ENCODE data around the gene SYNJ2.

SYNJ2 gene

DNA sequence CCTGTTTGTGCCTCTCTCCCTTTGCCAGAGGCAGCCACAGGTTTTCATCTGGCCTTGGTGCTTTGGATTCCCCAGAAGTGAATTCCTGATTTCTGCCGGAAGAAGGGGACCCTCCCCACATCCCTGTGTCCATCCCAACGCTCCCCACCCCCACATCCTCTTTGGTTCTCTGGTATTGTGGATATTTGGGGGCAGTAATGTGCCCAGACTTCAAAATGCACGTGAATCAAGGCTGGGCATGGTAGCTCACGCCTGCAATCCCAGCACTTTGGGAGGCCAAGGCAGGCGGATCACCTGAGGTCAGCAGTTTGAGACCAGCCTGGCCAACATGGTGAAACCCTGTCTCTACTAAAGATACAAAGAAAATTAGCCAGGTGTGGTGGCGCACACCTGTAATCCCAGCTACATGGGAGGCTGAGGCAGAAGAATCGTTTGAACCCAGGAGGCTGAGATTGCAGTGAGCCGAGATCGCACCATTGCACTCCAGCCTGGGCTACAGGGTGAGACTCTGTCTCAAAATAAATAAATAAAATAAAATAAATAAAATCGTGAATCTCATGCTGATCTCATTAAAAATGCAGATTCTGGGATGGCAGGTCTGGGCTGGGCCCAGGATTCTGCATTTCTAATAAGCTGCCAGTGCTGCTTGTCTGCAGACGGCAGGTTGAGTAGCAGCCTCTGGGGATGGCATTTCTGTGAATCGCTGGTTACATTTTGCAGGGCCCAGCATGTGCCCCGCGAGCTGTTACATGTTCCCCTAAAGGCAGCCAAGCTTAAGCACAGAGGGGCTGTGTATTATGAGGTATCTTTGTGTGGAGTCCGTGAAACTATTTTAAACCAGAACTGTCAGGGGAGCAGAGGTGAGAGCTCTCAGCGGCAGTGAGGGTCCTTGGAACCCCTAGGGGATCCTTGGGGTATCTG lies 49.0 kb downstream of the SYNJ2 start:
- no peak for DNase-seq

DNA sequence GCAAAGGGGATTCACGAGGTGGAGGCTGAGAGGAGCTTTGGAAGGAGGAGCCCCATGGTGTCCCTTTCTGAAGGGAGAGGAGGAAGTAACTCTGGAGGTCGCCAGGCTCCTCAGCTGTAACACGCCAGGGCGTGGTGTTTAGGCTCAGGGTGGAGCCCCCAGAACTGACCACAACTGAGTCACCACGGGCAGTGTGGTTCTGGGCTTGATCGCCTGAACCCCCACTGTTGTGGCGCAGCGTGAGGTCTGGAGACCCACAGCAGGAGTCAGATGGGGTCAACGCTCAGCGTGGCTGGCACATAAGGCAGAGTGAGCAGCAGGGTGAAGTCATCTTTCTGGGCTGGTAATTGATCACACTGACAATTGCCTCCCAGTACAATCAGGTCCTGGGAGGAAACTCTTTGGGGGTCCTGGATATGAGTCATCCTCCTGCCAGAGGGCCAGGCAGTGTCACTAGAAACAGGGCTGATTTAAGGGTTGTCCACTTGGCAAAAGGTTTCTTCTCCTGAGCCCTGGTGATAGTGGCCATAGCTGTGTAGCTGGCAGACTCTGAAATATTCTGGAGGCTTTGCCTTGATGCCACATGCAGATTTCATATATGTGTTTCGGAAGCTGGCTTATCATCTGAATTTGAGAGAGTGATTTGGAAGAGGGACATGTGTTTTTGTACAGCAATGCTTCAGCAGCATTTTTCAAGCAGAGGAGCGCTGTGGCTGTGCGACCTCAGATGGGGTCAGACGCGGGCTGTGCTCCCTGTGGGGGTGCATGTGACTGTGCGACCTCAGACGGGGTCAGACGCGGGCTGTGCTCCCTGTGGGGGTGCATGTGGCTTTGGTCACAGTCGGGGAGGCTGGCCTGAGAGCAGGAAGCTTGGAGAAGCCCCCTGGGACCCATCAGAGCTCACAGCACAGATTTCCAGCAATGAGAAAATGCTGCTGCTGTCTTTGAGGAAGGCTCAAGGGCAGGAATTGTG lies 50.0 kb downstream of the SYNJ2 start:
- DNase-seq: no peak

DNA sequence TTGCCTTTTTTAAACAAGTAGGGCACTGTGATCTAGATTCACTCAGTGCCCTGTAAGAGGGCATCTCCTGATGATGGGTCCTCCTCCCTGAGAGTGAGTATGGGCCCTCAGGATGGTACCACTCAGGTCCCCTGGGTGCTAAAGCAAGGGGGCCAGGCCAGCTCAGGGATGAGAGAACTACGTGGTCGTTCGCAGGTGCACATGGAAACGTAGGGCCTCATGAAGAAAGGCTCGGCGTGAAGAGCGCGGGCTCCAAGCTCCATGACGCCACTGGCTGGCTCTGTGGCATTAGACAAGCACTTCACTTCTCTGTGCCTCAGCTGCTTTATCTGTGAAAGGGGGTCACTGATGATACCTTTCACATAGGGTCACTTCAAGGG lies 50.7 kb downstream of the SYNJ2 start:
- DNase-seq: no peak

DNA sequence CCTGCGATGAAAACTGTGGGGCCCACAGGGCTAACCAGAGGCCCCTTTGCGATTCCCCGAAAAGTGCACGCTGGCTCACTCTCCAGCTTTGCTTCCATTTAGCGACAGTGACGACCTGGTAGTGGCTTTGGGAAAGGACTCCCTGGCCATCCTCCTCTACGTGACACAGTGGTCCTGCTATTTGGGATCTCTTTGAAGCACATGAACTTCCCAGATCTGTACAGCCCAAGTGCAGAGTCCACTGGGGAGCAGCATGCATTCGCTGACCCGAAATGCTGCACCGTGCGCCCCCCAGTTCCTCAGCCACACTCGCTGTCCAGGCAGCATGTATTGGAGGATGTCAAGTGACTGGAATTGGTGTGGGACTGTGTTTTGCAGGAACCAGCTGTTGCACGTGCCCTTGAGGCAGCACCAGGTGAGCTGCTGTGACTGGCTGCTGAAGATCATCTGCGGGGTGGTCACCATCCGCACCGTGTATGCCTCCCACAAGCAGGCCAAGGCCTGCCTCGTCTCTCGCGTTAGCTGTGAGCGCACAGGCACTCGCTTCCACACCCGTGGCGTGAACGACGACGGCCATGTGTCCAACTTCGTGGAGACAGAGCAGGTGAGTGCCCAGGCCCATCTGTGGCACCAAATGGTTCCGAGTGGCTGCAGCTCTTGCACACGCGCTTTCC lies 51.6 kb downstream of the SYNJ2 start:
- no peak for DNase-seq

DNA sequence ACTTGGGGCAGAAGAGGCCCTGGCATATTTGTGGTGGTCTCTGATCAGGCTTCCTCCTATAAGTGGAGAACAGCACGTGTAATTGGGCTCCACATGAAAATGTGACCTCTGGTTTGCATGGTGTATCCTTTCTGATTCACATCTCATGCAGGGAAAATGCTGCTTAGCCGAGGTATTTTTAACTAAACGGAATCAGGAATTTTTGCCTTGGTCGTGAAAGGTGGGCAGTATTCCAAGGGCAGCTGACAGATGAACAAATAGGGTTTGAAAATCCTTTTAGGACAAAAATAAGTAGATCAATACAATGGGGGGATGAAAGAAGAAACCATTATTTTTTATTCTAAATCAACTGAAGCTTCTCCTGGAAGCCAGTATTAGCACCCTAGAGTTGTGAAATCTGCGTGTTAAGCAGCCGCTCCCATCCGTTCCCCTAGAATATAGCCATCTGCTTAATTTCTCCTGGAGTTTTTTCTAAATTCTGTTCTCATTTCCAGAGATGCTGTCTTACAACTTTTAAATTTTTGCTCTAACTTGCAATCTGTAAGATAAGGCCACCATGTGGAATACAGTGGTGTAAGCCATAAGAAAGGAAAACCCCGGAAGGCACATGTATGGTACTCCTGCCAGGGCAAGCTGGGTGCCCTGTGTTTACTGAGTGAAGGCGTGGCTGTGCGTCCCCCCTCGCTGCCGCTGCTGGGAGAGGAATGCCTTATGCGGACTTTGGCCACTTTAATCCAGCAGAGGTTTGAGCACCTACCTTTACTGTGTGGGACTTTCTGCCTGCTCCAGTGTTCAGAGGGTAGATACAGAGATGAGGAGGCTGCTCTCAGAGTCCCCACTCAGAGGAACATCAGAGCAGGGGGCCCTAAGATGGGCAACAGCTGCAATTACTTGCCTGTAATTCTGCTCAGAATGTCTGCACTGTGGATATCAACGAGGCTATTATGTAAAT lies 52.4 kb downstream of the SYNJ2 start:
- no peak for DNase-seq

DNA sequence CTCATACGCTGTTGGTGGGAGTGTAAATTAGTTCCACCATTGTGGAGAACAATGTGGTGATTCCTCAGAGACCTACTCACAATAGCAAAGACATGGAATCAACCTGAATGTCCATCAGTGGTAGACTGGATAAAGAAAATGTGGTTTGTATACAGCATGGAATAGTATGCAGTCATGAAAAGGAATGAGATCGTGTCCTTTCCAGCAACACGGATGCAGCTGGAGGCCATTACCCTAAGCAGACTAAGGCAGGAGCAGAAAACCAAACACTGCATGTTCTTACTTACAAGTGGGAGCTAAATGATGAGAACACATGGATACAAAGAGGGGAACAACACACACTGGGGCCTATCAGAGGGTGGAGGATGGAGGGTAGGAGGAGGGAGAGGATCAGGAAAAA lies 54.6 kb downstream of the SYNJ2 start:
- no peak for DNase-seq

DNA sequence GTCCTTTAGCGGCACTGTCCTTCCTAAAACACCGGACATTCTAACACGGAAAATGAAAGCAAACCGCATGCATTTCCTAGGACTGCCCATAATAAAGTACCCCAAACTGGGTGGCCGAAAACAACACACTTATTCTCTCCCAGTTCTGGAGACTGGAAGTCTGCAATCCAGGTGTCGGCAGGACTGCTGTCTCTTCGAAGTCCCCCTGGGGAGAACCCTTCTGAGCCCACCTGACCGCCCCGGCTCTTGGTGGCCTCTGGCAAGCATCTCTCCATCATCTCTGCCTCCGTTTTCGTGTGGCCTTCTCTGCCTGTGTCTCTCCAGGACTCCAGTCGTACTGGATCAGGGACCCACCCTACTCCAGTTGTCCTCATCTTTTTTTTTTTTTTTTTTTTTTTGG lies 55.4 kb downstream of the SYNJ2 start:
- no peak for DNase-seq

DNA sequence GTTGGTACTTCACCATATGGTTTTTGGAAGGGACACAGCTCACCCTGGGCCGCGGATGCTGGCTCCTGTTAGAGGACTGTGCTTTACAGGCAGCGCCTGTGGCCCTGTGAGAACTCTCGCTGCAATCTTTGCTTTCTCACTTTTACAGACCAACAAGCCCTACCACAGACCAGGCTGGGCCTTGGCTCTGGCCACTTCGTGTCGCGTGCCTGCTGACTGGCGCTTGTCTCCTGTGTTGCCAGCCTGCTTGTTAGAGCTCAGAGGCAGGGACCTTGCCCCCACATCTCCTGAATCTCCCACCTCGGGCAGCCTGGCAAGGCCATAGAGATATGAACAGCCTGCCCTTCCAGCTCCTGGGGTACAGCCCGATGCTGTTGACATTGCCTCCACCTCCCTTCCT lies 56.1 kb downstream of the SYNJ2 start:
- DNase-seq: no peak

DNA sequence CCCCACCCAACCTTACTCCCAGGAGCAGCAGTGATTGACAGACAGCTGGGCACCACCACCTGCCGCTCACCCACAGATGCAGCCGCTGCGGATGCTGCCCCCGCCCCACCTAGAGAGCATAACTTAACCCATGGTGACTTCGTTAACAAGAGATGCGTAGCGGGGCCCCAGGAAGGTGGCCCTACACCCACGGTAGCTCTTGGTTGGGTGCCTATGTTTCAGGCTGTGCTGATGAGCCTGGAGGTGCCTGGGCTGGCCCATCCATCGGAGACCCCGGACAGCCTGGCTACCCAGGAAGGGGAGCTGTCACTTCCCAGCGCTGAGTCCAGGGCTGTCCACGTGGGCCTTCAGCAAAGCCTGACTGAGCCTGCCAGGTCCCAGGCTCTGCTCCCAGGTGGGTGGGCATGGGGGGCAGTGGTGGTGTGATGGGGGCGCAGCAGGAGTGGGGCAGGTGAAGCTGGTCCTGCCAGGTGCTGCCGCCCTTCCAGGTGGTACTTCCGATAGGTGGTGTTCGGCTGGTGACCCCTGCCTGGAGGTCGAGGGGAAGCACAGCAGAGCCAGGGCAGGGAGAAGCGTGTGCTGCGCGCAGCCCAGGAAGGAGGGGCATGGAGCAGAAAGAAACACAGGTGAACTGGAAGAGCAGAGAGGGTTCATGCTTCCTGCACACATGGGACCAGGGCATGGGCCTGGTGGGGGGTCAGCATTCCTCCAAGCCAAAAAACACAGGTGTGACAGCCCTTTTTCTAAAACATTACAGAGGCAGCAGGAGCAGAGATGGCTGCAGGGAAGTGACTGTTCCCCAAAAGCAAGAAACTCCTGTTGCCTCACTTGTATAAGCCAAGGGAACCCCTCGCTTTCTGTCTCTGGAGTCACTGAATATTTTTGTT lies 56.9 kb downstream of the SYNJ2 start:
- no peak for DNase-seq

DNA sequence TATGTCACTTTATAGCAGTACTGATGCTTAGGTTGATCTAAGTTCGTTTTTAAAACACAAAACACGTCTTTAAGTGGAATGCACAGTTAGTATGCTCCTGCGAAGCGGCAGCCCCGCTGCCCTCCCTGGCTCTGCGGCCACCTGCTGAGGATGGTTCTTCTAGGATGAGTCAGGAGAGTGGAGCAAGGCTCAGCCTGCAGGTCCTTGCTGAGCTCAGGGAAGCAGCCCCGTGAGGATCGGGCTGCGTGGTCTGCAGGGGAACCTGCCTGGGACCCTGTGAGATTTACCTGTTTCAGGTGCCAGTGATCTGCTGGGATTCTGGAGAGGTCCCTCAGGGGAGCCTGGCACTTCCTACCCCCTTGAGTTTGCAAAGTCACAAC lies 57.5 kb downstream of the SYNJ2 start:
- DNase-seq: no peak

DNA sequence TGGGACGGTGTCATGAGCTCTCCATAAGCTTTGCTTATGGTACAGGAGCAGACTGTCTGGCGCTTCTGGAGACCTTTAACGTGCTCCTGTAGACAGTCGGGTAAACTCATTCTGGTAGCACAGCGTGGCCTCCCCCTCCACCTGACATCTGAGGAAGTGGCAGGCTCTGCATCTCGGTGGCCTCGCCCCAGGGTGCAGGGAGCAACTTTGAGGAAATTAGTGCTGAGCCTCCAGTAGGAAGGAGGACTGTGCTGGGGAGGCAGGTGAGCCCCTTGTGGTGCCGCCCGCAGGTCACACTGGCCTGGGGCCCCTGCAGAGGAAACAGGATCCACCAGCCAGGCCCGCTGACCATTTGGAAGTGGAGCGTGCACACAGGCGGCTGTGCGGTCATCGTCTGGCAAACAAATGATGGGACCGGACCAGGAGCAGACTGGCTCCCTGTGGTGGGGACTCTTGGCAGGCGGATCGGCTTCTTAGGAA lies 57.9 kb downstream of the SYNJ2 start:
- no peak for DNase-seq

DNA sequence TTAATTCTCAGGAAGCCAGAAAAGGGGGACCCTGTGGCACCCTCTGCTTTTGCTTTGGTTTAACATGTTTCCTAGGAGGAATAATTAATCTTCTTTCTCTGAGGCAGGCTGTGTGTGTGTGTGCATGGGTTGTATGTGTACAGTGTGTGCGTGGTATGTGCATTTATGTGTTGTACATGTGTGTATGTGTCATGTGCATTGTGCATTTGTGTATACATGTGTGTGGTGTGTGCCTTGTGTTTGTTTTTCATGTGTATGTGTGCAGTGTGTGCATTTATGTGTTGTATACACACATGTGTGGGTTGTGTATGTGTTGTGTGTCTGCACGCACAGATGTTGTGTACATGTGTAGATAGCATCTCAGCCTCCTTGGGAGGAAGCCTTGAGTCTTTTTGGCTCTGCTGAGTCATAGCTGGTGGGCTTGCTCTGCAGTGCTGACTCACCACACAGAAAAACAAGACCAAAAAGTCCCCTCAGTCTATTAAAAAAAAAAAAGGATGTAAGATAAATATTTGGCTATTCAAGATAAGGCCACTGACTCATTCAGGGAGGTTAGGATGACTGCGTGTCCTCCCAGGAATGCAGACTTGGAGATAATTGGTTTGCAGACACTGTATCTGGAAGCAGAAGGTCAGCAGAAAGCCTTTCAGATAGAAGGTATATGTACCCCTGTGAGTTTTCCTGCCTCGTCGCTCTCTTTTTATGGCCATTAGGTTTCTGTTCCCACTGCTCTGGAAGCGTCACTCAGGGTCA lies 58.6 kb downstream of the SYNJ2 start:
- DNase-seq: no peak

DNA sequence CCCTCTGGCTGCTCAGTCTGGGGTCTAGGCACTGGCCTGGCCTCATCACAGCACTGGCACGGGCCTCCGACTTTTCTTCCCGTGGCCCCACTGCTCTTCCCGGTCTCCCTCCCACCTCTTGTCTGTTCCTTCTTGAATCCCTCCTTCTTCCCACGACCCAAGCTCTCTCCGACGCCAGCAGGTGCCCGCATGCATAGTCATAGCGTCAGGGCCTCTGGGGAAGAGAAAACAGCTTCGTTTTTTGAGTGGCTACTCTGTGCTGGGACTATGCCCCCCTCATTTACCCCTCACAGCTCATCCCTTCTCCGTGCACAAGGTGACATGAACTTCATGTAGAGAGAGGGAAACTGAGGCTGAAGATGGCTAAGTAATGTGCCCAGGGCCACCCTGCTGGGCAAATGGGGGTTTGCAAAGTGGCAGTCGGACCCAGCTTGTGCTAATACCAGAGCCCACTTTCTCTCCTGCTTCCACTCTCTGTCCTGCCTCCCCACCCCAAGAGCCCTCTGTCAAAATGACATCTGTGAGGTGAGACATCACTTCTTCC lies 59.2 kb downstream of the SYNJ2 start:
- DNase-seq: no peak

DNA sequence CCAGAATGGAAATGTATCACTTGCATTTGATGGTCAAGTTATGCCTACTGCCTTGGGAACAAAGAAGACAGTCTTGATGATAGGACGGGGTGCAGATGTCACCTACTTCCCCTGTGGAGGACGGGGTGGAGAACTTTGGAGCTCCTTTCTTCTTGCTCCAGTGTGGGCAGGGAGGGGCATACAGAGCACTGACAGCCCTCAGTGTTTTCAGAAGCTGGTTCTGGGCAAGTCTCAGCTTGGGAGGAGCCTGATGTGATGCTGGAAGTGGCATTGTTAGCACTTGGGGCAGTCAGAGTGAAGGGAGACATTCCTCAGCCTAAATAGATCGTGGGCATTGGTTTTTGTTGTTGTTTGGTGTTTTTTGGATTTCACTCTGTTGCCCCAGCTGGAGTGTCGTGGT lies 59.7 kb downstream of the SYNJ2 start:
- DNase-seq: no peak

DNA sequence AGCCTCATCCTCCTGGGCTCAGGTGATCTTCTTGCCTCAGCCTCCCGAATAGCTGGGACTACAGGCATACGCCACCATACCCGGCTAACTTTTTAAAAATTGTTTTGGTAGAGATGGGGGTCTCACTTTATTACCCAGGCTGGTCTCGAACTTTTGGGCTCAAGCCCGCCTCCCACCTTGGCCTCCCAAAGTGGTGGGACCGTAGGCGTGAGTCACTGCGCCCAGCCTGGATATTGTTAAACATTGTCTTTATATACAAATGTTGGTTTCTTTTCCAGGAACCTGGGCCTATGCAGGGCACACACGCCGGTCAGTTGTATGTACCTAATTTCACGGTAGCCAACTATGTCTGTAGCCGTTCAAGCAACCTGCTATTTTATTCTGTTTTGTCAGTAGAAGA lies 60.1 kb downstream of the SYNJ2 start:
- no peak for DNase-seq

DNA sequence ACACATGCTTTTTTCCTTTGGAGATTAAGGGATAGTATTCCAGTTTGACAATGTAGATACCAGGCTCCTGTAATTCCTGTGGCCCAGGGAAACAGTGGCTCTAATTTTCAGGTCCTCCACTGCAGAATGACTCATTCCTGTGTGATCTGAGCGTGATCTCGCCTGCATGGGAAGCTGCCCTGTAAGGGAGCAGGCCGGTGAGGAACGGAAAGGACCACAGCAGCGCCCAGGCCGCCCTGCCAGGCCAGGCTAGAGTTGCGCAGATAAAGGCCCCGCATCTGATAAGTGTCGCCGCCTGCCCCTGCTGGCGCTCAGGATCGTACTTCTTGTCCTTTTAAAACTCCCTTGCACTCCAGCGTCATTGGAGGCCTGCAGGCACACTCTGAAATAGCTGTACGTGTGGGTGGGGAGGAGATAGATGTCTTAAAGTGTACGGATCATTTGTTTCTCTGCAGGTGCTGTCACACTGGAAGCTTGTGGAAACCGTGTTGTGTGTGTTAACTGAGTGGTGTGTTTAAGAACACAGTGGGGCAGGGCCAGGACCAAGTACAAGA lies 60.7 kb downstream of the SYNJ2 start:
- no peak for DNase-seq

DNA sequence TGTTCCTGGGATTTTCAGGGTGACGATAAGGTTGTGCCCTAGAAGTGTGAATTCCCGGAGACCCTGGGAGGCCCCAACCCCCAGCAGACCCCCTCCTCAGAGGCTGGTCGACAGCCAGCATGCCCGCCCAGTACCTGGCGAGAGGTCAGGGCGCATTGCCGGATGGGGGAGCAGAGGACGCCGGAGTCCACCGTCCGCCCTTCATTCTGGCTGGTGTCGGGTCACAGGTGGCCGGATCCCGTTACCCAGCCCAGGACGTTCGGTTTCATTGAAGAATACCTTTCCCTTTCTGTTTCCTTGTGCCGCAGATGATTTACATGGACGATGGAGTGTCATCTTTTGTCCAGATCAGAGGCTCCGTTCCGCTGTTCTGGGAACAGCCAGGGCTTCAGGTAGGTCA lies 61.3 kb downstream of the SYNJ2 start:
- no peak for DNase-seq

DNA sequence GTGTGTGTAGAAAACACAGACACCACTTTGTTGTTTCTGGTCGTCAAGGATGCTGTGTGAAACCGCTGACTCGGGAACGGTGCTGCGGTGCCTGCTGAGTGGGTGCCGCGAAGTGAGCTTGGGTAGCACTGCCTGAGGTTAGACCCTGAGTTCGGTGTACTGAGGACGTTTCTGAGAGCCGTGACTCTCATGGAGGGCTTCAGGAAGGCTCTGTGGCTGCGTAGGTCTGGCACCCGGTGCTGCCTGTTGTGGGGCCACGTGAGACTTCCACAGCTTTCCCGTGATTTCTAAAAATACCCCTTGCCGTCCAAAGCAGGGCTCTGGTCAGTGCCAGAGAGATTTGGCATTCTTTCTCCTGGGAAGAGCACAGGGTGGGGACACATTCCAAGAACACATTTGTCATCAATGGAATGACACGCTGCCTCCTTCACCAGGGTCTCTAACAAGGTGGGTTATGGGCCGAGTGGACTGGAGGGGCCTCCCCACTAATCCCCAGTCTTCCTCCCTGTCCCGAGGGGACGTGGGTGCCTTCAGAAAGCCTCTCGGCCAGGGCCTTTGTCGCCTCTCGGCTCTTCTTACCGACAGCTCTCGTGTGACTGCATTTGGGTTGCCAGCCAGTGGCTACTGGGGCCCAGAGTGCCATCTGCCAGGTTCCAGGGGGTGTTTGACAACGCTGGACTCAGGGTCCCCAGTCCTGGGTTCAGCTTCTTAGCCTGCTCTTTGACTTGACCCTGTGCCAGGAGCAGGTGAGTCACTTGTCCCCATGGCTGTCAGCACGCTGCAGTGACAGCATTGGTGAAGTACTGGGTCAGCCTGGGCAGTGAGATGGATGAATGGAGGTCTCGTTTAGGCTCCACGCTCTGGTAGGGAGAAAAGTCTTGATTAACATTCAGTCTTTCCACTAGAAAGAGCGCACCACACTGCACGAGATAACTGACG lies 62.2 kb downstream of the SYNJ2 start:
- DNase-seq: no peak

All from NCI-H748 treated with DMSO at 0.1 percent for 48 hours (cell line).